AG04449 (cell line): ENCODE measurements around the gene GPHN.

Source experiments
- CTCF ChIA-PET: fragments of 350-600 bp; formaldehyde crosslinking; extraction: SDS; loops from one replicate; lab custom pipeline; 2021; ENCODE audit warnings: antibody characterized with exemption; lab: Yijun Ruan, JAX
- POLR2A ChIA-PET: fragments of 400-600, 350-600 bp; formaldehyde crosslinking; extraction: SDS; loops from one replicate; lab custom pipeline; 2020; ENCODE audit warnings: antibody characterized with exemption, inconsistent platforms; lab: Yijun Ruan, JAX
- DNase-seq: peaks from one replicate; pipeline ENCODE4 v3.0.0-alpha.2; 2010; ENCODE audit warnings: low read depth, low spot score
- H3K4me3 ChIP-seq: 2 replicates; pipeline ENCODE4 v1.5.1; 2011; ENCODE audit warnings: low read depth, mild to moderate bottlenecking, control low read depth, low read length
- TF ChIP-seq, protein P1 (sequence below): IDR thresholded peaks from one replicate; pipeline ENCODE4 v1.5.1; 2011; ENCODE audit warnings: mild to moderate bottlenecking, moderate library complexity, low read length, control low read depth, inconsistent platforms; ENCODE audit not compliant: insufficient read depth; ENCODE audit errors: missing control alignments

The GPHN gene

GRCh38 chr14:66802962-66803361 is 295.0 kb downstream of the GPHN start:
- TF ChIP-seq, protein P1, sequence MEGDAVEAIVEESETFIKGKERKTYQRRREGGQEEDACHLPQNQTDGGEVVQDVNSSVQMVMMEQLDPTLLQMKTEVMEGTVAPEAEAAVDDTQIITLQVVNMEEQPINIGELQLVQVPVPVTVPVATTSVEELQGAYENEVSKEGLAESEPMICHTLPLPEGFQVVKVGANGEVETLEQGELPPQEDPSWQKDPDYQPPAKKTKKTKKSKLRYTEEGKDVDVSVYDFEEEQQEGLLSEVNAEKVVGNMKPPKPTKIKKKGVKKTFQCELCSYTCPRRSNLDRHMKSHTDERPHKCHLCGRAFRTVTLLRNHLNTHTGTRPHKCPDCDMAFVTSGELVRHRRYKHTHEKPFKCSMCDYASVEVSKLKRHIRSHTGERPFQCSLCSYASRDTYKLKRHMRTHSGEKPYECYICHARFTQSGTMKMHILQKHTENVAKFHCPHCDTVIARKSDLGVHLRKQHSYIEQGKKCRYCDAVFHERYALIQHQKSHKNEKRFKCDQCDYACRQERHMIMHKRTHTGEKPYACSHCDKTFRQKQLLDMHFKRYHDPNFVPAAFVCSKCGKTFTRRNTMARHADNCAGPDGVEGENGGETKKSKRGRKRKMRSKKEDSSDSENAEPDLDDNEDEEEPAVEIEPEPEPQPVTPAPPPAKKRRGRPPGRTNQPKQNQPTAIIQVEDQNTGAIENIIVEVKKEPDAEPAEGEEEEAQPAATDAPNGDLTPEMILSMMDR = no peak
- POLR2A ChIA-PET = no interaction called here
- DNase-seq = no peak
- no peak overlapping the region for H3K4me3 ChIP-seq
- CTCF ChIA-PET = no interaction called here

GRCh38 chr14:66804141-66804540 is 296.2 kb downstream of the GPHN start:
- TF ChIP-seq, protein P1 = no peak
- ChIA-PET CTCF (no interaction called here), POLR2A (no interaction called here)
- no peak overlapping the region for H3K4me3 ChIP-seq
- no peak for DNase-seq

DNA sequence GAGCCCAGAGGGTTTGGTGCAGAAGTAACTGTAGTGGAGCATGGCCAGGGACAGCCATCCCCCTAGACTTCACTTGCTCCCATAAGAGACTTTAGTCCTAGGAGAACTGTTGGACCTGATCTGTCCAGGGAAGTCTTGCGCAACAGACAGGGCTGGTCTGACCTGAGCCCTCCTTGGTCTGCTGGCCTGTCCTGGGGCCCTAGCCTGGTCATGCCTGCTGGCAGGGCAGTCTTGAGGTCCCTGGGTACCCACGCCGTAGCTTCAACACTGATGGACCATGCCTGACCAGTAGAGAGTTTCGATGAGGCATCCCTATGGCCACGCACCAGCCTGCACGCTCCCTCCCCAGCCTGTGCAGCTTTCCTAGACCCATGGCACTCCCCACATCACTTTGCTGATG is 305.7 kb downstream of the GPHN start:
- TF ChIP-seq, protein P1 = no peak
- no peak for DNase-seq
- no peak overlapping the region for H3K4me3 ChIP-seq
- CTCF ChIA-PET = no interaction called here
- POLR2A ChIA-PET = no interaction called here

GRCh38 chr14:66815687-66816086 is 307.7 kb downstream of the GPHN start:
- no peak overlapping the region for H3K4me3 ChIP-seq
- CTCF ChIA-PET = no interaction called here
- POLR2A ChIA-PET = interaction anchor here (0.6 kb wide), 1 partner anchor 14 kb away, joined by 3 read pairs; no protein-coding TSS in a partner anchor
- DNase-seq = no peak
- TF ChIP-seq, protein P1 = no peak

DNA sequence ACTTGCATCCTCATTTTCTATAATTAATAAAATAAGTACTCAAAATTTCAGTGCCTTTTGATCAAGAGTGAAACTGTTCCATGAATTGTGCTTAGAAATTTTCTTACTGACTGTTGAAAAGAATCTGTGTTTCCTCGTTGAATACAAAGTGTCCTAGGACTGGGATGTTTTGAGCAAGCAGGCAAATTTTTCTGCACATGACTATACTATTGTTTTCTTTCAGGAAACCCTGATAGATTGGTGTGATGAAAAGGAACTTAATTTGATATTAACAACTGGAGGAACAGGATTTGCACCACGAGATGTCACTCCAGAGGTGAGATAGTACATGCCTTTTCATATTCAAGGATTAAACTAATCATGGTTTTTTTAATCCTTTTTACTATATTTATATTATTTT is 316.3 kb downstream of the GPHN start:
- H3K4me3 ChIP-seq = no peak overlapping the region
- CTCF ChIA-PET = no interaction called here
- TF ChIP-seq, protein P1 = no peak
- no peak for DNase-seq
- POLR2A ChIA-PET = no interaction called here

GRCh38 chr14:66827182-66827581 is 319.2 kb downstream of the GPHN start:
- TF ChIP-seq, protein P1 = no peak
- DNase-seq = no peak
- H3K4me3 ChIP-seq = no peak overlapping the region
- ChIA-PET CTCF (no interaction called here), POLR2A (no interaction called here)

DNA sequence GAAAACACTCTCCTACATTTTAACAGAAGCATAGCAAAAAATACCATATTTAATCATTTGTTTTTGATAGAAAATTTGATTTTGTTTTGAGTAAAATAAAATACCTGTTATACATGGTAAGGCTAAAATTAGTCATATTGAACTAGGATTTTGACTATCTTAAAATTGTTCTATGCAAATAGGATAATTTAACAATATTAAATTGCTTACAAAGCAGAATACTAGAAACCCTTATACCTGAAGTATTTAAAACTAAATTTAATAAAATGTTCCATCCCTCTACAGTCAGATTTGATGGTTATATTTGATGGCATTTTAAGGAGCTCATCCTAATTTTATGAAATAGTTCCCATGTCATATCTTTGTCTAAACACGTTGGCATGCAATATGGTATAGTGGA is 323.2 kb downstream of the GPHN start:
- ChIA-PET CTCF (no interaction called here), POLR2A (no interaction called here)
- H3K4me3 ChIP-seq = no peak overlapping the region
- DNase-seq = no peak
- TF ChIP-seq, protein P1 = no peak
